NCI-H2081 treated with DMSO at 0.1 percent for 48 hours (cell line): ENCODE results near the gene FAM3A.
A peak's percentile ranks its signal among the peaks of the same experiment; 100 is the strongest.

Source experiments
- DNase-seq: peaks from one replicate; lab custom pipeline; 2025; lab: John Stamatoyannopoulos, UW

The FAM3A gene

DNA sequence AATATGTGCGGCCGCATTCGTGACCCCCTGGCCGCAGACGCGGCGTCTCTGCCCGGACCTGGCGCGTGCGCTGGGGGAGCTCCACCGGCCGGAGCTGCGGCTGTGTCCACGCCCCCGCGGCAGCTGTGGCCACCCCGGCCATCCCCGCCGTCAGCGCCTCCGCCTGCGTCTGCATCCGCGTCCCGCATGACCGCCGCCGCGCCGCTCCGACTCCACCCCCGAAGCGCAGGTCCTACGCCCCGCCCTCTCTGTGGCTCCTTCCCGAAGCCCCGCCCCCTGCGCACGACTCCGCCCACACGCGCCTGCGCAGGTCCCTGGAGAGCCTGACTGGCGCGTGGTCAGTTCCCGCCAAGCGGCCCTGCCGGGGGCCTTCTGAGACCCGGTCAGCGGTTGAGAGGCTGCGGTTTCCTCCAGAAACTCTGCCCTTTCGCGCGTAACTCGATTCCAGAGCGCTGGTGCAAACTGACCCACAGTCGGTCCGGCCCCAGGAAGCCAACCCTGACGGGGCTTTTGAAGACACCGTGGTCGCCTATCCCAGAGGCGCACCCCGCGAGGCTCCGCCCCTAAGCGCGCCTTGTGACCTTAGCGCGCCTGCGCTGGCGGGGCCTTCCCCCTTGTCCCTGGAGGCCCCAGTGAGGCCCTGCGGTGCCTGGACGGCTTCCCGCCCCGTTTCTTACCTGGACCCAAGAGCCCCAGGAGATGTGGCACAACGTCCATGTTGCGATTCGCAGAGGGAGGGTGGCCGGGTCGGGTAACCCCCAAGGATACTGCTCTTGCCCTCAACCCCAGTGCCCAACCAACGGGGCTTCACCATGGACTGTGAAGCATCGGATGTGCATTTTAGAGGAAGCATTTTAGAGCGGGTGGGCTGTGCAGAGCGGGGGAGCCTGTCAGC is 37.1 kb downstream of the FAM3A start, which contains the start of gene LAGE3:
Gene LAGE3, minus strand, starts transcription at position 554 of the 895 bp plus-strand sequence. Its CDS starts 366 bp downstream, at position 188.
- peak; percentile 5 for DNase-seq

DNA sequence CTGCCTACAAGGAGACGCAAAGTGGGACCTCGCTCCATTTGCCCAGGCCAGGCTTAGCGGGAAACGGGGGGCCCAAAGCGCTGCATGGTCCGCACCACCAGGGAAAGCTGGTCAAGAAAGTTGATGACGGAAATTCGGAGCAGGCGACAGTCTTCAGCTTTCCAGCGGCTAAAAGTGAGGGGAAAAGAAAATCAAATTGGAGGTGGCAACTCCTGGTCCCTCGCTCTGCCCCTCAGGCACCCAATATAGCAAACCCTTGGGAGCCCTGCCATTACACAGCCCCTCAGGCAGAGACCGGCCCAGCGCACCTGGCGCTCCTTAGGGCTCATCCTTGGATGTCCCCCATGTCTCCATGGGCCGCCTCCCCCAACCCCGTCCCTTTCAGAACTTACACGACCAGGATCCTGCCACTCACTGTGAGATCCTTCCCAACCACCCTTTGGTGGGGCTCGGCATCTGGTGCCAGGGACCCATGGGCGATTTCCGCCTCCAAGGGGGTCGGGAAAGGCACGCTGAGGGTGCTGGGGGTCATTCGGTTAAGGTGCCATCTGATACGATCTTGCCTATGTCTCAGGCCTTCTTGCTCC is 38.0 kb downstream of the FAM3A start:
- DNase-seq = no peak

DNA sequence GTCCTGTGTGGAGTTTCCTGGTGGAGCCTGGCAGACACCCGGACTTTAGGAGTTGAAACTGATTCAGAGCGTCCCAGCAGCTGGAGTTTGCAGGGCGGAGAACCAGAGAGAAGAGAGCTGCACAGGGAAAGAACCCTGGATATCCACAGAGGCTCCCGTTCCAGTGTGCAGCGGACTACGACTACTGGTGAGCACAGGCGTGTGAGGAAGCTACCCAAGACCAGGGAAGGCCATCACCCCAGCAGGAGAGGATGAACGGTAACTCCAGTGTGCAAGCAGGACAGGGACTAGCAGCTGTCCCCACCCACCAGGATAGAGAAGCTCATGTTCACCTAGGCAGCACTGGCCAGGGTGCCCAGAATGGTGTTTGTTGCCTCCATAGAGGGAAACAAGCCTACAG is 39.2 kb downstream of the FAM3A start:
- no peak for DNase-seq

- no peak for DNase-seq
These were observed 42.3 kb downstream of the FAM3A start for GRCh38 chrX:154473683-154474082.

GRCh38 chrX:154472685-154473632 is 43.1 kb downstream of the FAM3A start:
- DNase-seq = no peak

GRCh38 chrX:154471839-154472684 is 44.0 kb downstream of the FAM3A start:
- no peak for DNase-seq

DNA sequence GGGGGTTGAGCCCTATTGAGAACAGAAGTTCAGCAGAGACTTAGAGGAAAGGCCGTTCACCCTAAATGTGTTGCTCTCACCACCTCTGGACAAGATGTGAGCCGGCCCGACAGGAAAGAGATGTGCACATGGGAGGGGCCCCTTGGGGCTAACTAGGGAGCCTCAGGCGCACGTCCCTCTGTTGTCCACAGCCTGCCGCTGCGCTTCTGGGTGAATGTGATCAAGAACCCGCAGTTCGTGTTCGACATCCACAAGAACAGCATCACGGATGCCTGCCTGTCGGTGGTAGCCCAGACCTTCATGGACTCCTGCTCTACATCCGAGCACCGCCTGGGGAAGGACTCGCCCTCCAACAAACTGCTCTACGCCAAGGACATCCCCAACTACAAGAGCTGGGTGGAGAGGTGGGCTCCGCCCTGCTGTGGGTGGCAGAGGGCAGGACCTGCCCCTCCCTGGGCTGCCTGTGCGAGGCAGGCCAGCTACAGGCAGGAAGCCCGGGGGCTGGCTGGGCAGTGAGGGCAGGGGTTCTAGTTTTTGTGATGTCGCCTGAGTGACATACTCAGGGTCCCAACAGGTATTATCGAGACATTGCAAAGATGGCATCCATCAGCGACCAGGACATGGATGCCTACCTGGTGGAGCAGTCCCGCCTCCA is 45.0 kb downstream of the FAM3A start:
- DNase-seq = no peak

- no peak for DNase-seq
These were observed 45.6 kb downstream of the FAM3A start for GRCh38 chrX:154470434-154470833.

GRCh38 chrX:154469880-154470279 is 46.2 kb downstream of the FAM3A start:
- no peak for DNase-seq

DNA sequence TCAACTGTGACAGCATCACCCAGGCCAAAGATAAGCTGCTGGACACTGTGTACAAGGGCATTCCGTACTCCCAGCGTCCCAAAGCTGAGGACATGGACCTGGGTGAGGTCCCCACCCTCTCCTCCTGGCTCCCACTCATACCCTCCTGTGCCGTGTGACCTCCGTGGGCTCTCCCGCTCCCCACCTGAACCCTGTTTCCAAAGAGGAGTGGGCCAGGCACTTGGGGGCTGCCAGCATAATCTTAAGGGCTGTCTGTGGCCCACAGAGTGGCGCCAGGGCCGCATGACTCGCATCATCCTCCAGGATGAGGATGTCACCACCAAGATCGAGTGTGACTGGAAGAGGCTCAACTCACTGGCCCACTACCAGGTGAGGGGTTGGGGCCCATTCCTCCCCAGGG is 46.9 kb downstream of the FAM3A start:
- DNase-seq = no peak

DNA sequence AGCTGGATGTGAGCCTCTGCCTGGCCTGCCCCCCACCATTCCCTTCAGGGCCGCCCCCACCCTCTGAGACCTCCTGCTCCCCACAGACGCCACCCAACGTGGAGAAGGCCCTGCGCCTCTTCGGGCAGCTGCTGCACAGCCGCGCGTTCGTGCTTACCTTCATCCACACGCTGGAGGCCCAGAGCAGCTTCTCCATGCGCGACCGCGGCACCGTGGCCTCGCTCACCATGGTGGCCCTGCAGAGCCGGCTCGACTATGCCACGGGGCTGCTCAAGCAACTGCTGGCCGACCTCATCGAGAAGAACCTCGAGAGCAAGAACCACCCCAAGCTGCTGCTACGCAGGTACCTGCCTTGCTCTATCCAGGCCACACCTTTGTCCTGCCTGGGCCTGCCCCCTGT is 47.8 kb downstream of the FAM3A start:
- no peak for DNase-seq

DNA sequence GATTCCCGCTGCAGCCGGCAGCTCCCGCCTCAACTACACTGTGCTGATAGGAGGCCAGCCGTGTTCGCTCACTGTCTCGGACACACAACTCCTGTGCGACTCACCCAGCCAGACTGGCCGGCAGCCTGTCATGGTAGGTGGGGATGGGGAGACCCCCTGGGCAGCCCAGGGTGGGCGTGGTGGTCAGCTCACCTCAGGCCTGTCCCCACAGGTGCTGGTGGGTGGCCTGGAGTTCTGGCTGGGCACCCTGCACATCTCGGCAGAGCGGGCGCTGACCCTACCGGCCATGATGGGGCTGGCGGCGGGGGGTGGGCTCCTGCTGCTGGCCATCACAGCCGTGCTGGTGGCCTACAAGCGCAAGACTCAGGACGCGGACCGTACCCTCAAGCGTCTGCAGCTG is 48.5 kb downstream of the FAM3A start:
- no peak for DNase-seq

GRCh38 chrX:154466907-154467306 is 49.1 kb downstream of the FAM3A start:
- DNase-seq = no peak

GRCh38 chrX:154466036-154466435 is 50.0 kb downstream of the FAM3A start:
- DNase-seq = no peak

DNA sequence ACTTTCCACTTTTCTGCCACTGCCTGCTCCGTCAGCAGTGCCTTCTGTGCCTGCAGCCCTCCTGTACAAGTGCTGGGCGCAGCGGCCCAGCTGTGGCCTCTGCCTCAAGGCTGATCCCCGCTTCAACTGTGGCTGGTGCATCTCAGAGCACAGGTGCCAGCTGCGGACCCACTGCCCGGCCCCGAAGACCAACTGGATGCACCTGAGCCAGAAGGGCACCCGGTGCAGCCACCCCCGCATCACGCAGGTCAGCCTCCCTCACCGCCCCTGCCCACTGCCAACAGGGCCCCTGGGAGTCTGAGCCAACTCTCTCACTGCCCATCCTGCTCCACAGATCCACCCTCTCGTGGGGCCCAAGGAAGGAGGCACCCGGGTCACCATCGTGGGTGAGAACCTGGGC is 50.4 kb downstream of the FAM3A start:
- no peak for DNase-seq

GRCh38 chrX:154464806-154465365 is 51.1 kb downstream of the FAM3A start:
- DNase-seq = no peak

- no peak for DNase-seq
These were observed 52.3 kb downstream of the FAM3A start for GRCh38 chrX:154463611-154464220.

DNA sequence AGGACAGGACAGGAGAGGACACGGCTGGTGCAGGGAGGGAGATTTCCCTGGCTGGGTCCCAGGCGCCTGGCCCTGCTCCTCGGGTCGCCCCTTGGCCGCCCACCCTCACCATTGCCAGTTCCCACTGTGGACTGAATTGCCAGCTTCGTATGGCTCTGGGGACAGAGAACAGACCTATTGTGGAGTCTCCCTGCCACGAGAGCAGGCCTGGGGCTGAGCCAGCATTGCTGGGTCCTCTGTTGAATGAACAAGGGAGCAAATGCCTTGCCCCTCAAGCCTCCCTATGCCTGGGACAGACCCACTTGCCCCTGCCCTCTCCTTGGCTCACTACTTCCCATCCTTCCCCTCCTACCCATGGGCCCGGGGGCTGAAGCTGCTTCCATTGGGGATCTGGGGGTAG is 53.6 kb downstream of the FAM3A start:
- DNase-seq = no peak

DNA sequence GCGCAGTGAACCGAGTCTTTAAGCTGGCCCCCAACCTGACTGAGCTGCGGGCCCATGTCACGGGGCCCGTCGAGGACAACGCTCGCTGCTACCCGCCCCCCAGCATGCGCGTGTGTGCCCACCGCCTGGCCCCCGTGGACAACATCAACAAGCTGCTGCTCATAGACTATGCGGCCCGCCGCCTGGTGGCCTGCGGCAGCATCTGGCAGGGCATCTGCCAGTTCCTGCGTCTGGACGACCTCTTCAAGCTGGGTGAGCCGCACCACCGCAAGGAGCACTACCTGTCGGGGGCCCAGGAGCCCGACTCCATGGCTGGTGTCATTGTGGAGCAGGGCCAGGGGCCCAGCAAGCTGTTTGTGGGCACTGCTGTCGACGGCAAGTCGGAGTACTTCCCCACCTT is 55.7 kb downstream of the FAM3A start:
- DNase-seq = no peak

DNA sequence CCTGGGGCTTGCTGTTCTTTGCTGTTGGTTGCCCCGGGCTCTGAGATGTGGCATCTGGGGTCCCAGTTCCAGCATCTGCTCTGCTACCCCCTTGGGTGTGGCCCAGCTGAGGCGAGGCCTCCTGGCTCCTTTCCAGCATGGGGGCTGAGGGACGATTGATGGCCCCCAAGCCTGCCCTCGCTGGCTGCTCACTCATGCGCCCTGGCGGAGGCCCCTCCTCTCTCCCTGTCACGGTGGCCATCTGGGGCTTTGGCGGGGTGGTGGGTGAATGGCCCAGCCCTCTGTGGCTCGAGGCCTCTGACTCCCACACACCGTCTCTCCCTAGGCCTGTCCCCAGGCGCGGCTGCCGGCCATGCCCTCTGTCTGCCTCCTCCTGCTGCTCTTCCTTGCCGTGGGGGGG is 56.2 kb downstream of the FAM3A start:
- DNase-seq = no peak
